AML-193 (cell line): ENCODE measurements around the gene CAPN11.
"Not testable (repeated sequence)": the region's sequence is repeated elsewhere in the genome, so short reads cannot be mapped to it uniquely, and the experiment has no call there.

ENCODE experiments used
- DNase-seq, 2 experiments: peaks; one replicate each; lab custom pipeline; 2025; lab: John Stamatoyannopoulos, UW

Gene CAPN11

DNA sequence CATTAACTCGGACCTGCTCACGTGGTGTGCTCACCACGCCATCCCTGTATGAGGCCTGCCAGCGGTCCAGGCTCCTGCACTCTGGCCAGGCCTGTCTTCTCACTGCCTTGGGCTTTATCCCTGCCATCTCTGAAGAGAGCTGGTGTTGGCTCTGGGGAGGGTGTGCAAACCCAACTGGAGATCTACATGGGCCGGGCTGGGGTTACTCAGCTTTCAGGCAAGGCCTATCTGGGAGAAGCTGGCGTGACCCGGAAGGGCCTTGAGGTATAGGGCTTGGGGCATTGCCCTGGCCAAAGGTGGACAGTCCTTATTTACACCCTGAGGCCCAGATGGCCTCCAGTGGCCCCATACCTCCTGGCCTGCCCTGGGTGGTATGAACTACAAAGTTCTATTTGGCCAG lies 69.8 kb downstream of the CAPN11 start:
- no peak for DNase-seq

DNA sequence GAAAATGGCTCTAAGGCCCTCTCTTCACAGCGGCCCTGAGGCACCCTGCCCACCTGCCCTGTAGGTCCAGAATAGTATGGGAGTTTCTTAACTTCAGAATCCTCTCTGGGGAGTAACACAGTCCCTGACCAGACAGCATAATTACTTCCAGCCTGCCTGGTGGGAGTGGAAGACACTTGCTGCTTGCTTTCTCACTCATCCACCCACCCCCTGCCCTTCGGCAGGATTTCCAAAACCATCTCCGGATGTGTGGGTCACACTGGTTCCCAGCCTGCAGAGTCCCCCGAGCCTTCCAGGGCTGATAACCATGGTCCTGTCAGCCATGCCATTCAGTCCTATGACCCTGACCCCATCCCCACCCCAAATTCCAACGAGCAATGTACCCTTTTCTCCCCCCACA lies 70.2 kb downstream of the CAPN11 start:
- no peak for DNase-seq

DNA sequence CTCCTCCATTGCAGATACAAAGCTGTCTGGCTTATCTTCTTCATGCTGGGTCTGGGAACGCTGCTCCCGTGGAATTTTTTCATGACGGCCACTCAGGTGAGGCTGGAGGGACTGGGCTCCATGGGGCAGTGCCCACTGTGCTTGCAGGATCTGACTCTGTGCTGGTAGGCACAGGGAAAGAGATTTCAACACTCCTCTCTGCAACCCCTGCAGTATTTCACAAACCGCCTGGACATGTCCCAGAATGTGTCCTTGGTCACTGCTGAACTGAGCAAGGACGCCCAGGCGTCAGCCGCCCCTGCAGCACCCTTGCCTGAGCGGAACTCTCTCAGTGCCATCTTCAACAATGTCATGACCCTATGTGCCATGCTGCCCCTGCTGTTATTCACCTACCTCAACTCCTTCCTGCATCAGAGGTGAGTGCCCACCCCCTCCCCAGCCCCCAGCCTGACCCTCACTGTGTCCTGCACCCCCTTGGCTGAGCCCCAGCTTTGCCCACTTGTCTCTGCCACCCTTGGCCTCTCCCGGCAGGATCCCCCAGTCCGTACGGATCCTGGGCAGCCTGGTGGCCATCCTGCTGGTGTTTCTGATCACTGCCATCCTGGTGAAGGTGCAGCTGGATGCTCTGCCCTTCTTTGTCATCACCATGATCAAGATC lies 70.9 kb downstream of the CAPN11 start:
- DNase-seq, result peak in 1 of 2 experiments; percentile 29

DNA sequence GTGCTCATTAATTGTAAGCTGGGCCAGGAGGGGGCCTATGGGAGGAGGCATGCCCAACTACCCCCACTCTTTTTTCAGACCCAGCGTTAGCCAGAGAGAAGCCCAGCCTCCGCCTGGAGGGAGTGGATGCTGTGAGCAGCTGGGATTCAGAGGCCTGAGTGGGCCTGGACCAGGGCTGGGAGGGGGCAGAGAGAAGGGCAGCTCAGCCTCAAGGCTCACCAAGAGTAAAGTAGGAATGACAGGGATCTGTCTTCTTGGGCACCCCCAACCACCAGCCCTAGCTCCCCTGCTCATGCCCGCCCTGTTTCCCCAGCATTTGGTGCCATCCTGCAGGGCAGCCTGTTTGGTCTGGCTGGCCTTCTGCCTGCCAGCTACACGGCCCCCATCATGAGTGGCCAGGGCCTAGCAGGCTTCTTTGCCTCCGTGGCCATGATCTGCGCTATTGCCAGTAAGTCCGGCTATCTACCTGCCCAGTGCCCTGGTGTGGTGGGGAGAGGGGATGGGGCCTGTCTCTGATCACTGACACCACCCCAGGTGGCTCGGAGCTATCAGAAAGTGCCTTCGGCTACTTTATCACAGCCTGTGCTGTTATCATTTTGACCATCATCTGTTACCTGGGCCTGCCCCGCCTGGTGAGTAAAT lies 71.5 kb downstream of the CAPN11 start:
- DNase-seq, result no peak

DNA sequence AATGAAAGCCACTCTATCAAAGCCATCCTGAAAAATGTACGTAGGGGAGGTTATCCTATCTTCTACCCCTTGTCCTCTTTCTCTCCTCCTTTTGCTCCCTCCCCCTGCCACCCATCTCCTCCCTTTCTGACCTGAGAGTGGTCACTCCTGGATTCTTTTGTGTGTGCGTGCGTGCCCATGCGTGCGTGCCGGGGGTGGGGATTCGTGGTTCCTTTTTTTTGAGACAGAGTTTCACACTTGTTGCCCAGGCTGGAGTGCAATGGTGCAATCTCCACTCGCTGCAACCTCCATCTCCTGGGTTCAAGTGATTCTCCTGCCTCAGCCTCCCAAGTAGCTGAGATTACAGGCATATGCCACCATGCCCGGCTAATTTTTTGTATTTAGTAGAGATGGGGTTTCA lies 72.8 kb downstream of the CAPN11 start:
- not testable (repeated sequence) for DNase-seq

DNA sequence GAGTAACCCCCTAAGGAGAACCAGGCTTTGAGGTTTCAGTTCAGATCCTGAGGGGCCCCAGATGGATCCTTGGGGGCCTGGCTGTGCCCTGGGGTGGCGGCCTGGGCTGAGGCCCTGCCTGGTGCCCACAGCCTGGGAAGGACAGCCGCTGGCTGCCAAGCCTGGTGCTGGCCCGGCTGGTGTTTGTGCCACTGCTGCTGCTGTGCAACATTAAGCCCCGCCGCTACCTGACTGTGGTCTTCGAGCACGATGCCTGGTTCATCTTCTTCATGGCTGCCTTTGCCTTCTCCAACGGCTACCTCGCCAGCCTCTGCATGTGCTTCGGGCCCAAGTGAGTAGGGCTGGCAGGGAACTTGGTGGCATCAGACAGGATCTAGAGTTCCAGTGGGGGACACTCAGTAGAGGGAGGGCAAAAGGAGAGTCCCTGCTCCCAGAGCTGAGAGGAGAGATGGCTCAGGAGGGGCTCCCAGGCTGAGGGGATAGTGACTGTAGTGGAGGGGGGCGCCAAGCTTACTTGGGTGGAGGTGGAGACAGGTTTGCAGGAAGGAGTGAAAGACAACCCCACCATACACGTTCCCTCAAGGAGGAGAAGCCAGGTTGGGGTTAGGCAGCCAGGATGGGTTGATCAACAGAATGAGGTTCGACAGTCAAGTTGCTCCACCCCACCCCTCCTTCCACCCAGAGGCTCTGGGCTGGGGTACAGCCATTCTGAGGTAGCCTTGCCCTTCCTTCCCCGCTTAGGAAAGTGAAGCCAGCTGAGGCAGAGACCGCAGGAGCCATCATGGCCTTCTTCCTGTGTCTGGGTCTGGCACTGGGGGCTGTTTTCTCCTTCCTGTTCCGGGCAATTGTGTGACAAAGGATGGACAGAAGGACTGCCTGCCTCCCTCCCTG lies 74.3 kb downstream of the CAPN11 start:
- no peak for DNase-seq

DNA sequence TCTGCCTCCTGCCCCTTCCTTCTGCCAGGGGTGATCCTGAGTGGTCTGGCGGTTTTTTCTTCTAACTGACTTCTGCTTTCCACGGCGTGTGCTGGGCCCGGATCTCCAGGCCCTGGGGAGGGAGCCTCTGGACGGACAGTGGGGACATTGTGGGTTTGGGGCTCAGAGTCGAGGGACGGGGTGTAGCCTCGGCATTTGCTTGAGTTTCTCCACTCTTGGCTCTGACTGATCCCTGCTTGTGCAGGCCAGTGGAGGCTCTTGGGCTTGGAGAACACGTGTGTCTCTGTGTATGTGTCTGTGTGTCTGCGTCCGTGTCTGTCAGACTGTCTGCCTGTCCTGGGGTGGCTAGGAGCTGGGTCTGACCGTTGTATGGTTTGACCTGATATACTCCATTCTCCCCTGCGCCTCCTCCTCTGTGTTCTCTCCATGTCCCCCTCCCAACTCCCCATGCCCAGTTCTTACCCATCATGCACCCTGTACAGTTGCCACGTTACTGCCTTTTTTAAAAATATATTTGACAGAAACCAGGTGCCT lies 75.0 kb downstream of the CAPN11 start:
- DNase-seq, result no peak
